Measurements from ENCODE around the gene RNF128.

DNA sequence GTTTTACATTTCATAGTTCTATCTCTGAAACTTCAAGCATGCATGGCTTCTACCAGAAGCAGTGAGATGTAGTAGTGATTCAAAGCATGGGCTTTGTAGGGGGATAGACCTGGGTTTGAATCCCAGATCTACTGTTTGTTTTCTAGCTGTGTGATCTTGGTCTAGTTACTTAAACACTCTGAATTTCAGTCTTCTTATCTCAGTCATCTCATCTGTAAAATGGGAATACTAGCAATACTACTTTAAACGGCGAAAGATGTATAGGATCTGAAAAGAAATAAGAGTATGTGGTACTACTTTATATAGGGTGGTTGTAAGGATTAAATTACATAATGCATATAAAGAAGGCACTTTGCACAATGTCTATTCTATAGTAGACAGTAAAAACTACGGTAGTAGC is 20.0 kb upstream of the RNF128 start:
- TF ChIP-seq, protein P1, sequence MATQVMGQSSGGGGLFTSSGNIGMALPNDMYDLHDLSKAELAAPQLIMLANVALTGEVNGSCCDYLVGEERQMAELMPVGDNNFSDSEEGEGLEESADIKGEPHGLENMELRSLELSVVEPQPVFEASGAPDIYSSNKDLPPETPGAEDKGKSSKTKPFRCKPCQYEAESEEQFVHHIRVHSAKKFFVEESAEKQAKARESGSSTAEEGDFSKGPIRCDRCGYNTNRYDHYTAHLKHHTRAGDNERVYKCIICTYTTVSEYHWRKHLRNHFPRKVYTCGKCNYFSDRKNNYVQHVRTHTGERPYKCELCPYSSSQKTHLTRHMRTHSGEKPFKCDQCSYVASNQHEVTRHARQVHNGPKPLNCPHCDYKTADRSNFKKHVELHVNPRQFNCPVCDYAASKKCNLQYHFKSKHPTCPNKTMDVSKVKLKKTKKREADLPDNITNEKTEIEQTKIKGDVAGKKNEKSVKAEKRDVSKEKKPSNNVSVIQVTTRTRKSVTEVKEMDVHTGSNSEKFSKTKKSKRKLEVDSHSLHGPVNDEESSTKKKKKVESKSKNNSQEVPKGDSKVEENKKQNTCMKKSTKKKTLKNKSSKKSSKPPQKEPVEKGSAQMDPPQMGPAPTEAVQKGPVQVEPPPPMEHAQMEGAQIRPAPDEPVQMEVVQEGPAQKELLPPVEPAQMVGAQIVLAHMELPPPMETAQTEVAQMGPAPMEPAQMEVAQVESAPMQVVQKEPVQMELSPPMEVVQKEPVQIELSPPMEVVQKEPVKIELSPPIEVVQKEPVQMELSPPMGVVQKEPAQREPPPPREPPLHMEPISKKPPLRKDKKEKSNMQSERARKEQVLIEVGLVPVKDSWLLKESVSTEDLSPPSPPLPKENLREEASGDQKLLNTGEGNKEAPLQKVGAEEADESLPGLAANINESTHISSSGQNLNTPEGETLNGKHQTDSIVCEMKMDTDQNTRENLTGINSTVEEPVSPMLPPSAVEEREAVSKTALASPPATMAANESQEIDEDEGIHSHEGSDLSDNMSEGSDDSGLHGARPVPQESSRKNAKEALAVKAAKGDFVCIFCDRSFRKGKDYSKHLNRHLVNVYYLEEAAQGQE (IDR thresholded peaks at IDR 0.05; ENCODE audit: insufficient read depth in 1 of 2, low read depth in 2 of 2, low read length in 2 of 2): no peak
- TF ChIP-seq FOXP2 (optimal IDR thresholded peaks at IDR 0.05; ENCODE audit: borderline replicate concordance, extremely low read depth, extremely low read length, insufficient read depth) (no peak), SIN3A (IDR thresholded peaks at IDR 0.05; ENCODE audit: borderline replicate concordance, insufficient read depth, low read length) (no peak), TAF1 (IDR thresholded peaks at IDR 0.05; ENCODE audit: borderline replicate concordance, insufficient read depth, low read length) (no peak), POLR2AphosphoS5 (IDR thresholded peaks at IDR 0.05; ENCODE audit: low read depth, low read length) (no peak)
